Breast epithelium (tissue), 3 donors: ENCODE results near the gene RPS15.

Source experiments
- CTCF ChIP-seq, 3 donors: fragments of 450-650 bp; IDR thresholded peaks; one replicate each; pipeline ENCODE4 v1.5.1; 2016 to 2017; ENCODE audit warnings: antibody characterized with exemption in 3 of 3, mild to moderate bottlenecking in 3 of 3, moderate library complexity in 3 of 3
- POLR2A ChIP-seq: fragments of 450-650 bp; IDR thresholded peaks from one replicate; pipeline ENCODE4 v1.6.1; 2016; ENCODE audit warnings: antibody characterized with exemption, mild to moderate bottlenecking, moderate library complexity
- POLR2AphosphoS5 ChIP-seq, 3 donors: sonication (generic); formaldehyde crosslinking; IDR thresholded peaks; one replicate each; pipeline ENCODE4 v1.6.1; 2017; ENCODE audit warnings: antibody characterized with exemption in 3 of 3

- TF ChIP-seq CTCF (IDR thresholded peaks at IDR 0.05) (no peak), POLR2AphosphoS5 (IDR thresholded peaks at IDR 0.05) (no peak), POLR2A (no peak)
Measured at GRCh38 chr19:1472231-1473084, 34.3 kb downstream of the RPS15 start.
